Uterus (tissue), 2 donors: ENCODE results near the gene ABCC11.

Source experiments
- CTCF ChIP-seq, 4 experiments: fragments of 200-600 bp in 2 of 4; fragments of 450-650 bp in 2 of 4; sonication (generic) in 2 of 4; IDR thresholded peaks; one replicate each; pipeline ENCODE4 v1.5.1; 2016 to 2019; ENCODE audit warnings: antibody characterized with exemption in 4 of 4, mild to moderate bottlenecking in 2 of 4, moderate library complexity in 1 of 4
- POLR2A ChIP-seq, 2 donors: fragments of 450-650 bp; IDR thresholded peaks; one replicate each; pipeline ENCODE4 v1.6.1; 2016; ENCODE audit warnings: antibody characterized with exemption in 2 of 2, mild to moderate bottlenecking in 1 of 2, moderate library complexity in 1 of 2

GRCh38 chr16:48180868-48181480, 66.4 kb downstream of the ABCC11 start:
- no peak for TF ChIP-seq CTCF (IDR thresholded peaks at IDR 0.05)
- TF ChIP-seq POLR2A (IDR thresholded peaks at IDR 0.05): no peak
